GM12874 (cell line): ENCODE data around the gene IVL.

Source experiments
- TF ChIP-seq, protein P1 (sequence below): IDR thresholded peaks from 2 replicates; pipeline ENCODE4 v1.5.1; 2011; ENCODE audit warnings: low read depth, mild to moderate bottlenecking, control low read depth, low read length, moderate library complexity; ENCODE audit not compliant: insufficient read depth

The IVL gene

GRCh38 chr1:152932170-152932811 is 23.9 kb downstream of the IVL start:
- TF ChIP-seq, protein P1, sequence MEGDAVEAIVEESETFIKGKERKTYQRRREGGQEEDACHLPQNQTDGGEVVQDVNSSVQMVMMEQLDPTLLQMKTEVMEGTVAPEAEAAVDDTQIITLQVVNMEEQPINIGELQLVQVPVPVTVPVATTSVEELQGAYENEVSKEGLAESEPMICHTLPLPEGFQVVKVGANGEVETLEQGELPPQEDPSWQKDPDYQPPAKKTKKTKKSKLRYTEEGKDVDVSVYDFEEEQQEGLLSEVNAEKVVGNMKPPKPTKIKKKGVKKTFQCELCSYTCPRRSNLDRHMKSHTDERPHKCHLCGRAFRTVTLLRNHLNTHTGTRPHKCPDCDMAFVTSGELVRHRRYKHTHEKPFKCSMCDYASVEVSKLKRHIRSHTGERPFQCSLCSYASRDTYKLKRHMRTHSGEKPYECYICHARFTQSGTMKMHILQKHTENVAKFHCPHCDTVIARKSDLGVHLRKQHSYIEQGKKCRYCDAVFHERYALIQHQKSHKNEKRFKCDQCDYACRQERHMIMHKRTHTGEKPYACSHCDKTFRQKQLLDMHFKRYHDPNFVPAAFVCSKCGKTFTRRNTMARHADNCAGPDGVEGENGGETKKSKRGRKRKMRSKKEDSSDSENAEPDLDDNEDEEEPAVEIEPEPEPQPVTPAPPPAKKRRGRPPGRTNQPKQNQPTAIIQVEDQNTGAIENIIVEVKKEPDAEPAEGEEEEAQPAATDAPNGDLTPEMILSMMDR, result no peak

GRCh38 chr1:152933196-152933595 is 24.9 kb downstream of the IVL start:
- TF ChIP-seq, protein P1, result no peak

- TF ChIP-seq, protein P1, result no peak
These were observed 32.3 kb downstream of the IVL start for GRCh38 chr1:152940614-152941013.

DNA sequence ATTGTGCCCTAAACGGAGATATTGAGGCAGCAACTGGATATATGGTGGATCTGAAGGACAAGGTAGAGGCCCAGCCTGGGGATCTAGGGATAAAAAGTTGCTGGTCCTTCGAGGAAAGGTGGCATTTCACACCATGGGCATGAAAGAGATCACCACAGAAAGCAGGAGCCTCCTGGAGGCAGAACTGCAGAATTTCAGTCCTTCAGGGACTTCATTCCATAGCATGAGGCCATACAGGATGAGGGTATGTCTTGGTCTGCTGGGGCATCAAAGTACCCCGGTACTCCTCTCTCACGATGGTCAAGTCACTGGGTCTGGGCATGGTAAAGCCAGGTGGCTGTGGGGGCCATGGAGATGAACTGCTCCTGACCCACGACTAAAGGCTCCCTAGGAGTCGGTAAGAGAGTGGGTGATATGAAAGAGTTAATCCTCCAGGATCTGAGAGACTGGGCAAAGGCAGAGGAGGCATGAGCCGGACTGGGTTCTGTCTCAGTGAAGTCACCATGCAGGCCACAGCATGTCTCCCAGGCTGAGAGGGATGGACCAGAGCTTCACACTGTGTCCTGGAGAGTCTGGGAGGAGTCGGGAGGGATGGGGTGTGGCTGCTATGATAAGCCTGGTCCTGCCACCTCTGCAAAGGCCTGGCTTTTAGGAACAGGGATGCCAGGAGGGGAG is 32.8 kb downstream of the IVL start:
- TF ChIP-seq, protein P1, result no peak

- TF ChIP-seq, protein P1, result no peak
These were observed 33.8 kb downstream of the IVL start for GRCh38 chr1:152942161-152942560.

DNA sequence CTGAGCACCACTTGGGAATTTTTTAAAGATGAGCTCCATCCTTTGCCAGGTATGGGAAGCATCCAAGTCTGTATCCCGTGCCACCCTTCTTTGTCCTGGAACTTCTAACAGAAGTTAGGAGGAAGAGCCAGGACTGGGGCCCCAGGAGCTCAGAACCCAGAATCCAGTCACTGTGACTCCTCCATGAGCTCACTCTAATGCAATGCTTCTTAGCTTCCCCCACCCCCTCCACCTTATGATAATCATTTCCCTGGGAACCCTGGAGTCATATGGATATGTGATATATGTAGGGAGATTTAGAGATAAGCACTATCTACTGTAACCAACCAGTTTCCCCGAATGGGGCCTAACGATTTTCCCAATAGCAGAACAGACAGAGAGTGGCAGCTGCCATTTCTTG is 37.9 kb downstream of the IVL start:
- TF ChIP-seq, protein P1, result no peak

- TF ChIP-seq, protein P1, result no peak
These were observed 38.4 kb downstream of the IVL start, which contains the start of gene SPRR5 for GRCh38 chr1:152946651-152947256. TSS of gene SPRR5 (plus strand) at chr1:152947206. CDS start at chr1:152948555, 1,349 bp downstream.
